ENCODE data around the gene MATR3. TPM values are rescaled to one million over a fixed set of nuclear protein-coding genes. Genes with fewer than 3 reads are reported as not detected.

Gene MATR3
- polyA plus RNA-seq, 1 donor (not counting 4 experiments of a cell fraction or from before 2014, with no cell fraction given), result 122 TPM

- TF ChIP-seq CTCF (optimal IDR thresholded peaks at IDR 0.05 in 1 of 3, IDR thresholded peaks at IDR 0.05 in 1 of 3, conservative IDR thresholded peaks at IDR 0.05 in 1 of 3; ENCODE audit: extremely low read depth in 1 of 3, insufficient read depth in 2 of 3, low read length in 3 of 3) (no peak), EZH2 (IDR thresholded peaks at IDR 0.05; ENCODE audit: low read length) (no peak)
- Histone ChIP-seq H3K4me2 (ENCODE audit: control insufficient read depth, extremely low read depth, insufficient read depth, low read depth, low read length) (no peak overlapping the region), H3K27ac (ENCODE audit: control insufficient read depth, insufficient read depth, low read length) (no peak overlapping the region), H4K20me1 (ENCODE audit: control insufficient read depth, extremely low read depth, insufficient read depth, low read length) (no peaks in the 10 kb centered on the region), H2AFZ (ENCODE audit: control insufficient read depth, low read length) (no peak overlapping the region), H3K27me3 (ENCODE audit: control insufficient read depth, extremely low read depth, insufficient read depth, low read length) (no peaks in the 10 kb centered on the region), H3K9me3 (ENCODE audit: control insufficient read depth, low read depth, low read length) (no peaks in the 10 kb centered on the region), H3K4me3 (ENCODE audit: control insufficient read depth in 2 of 3, extremely low read depth in 1 of 3, insufficient read depth in 2 of 3, low read depth in 1 of 3, low read length in 3 of 3) (no peak overlapping the region), H3K9me1 (ENCODE audit: control insufficient read depth, extremely low read depth, insufficient read depth, low read length) (no peaks in the 10 kb centered on the region), H3K4me1 (ENCODE audit: control insufficient read depth, extremely low read depth, insufficient read depth, low read length) (peaks cover 15% of the 10 kb centered on the region), H3K79me2 (ENCODE audit: control insufficient read depth, insufficient read depth, low read length) (no peaks in the 10 kb centered on the region), H3K36me3 (ENCODE audit: control insufficient read depth in 2 of 2, extremely low read depth in 1 of 2, insufficient read depth in 2 of 2, low read length in 2 of 2) (no peaks in the 10 kb centered on the region), H3K9ac (ENCODE audit: control insufficient read depth, extremely low read depth, insufficient read depth, low read length) (no peak overlapping the region)
- dilution Hi-C loops (cut with MboI; ENCODE audit: extremely low pct_ligation_motif_present, low sequenced_read_pairs), result no loop called here
- FAIRE-seq (no peak), DNase-seq (ENCODE audit: low read depth, low spot score) (no peak)
These were observed 86.3 kb downstream of the MATR3 start for GRCh38 chr5:139379626-139380449.

Small RNAs within 50 kb of the gene (small RNA-seq; reads per million reads assigned to genes)
- 0 reads per million in 3 experiments for gene RNA5SP195 (ENCODE audit: insufficient read length in 3 of 3, low read depth in 3 of 3, low replicate concordance in 1 of 3)
- 74.1 to 352 (median 76.6) reads per million in 3 experiments for gene SNORA74A (ENCODE audit: insufficient read length in 3 of 3, low read depth in 3 of 3, low replicate concordance in 1 of 3)
- 39.4 to 1,618 (median 68.1) reads per million in 3 experiments for gene SNORA74D (ENCODE audit: insufficient read length in 3 of 3, low read depth in 3 of 3, low replicate concordance in 1 of 3)

Other genes with a start within 250 kb of the MATR3 start
- 39.9 to 48.2 TPM (median 45.4 TPM) in 3 replicates for gene SIL1, start 95.4 kb upstream of the MATR3 start, polyA plus RNA-seq
- 31.0 to 65.6 TPM (median 43.8 TPM) in 3 replicates for gene PAIP2, start 48.1 kb downstream of the MATR3 start, polyA plus RNA-seq
- 0.03 TPM in 1 of 3 replicates, not detected in the others for gene SLC23A1, start 89.6 kb downstream of the MATR3 start, polyA plus RNA-seq
- 0.13 to 0.27 TPM in 2 of 3 replicates, not detected in the other for gene MZB1, start 96.2 kb downstream of the MATR3 start, polyA plus RNA-seq
- gene PROB1, start 101.4 kb downstream of the MATR3 start, polyA plus RNA-seq, result 0.22 to 0.32 TPM (median 0.26 TPM) in 3 replicates
- gene SPATA24, start 110.3 kb downstream of the MATR3 start, polyA plus RNA-seq, result 2.7 to 4.9 TPM (median 4.0 TPM) in 3 replicates
- 3.0 to 6.6 TPM (median 3.6 TPM) in 3 replicates for gene DNAJC18, start 145.8 kb downstream of the MATR3 start, polyA plus RNA-seq
- gene ECSCR, start 169.0 kb downstream of the MATR3 start, polyA plus RNA-seq, result not detected in 3 replicates
- gene SMIM33, start 177.3 kb downstream of the MATR3 start, polyA plus RNA-seq, result not detected in 3 replicates
- 25.2 to 38.1 TPM (median 26.0 TPM) in 3 replicates for gene STING1, start 189.0 kb downstream of the MATR3 start, polyA plus RNA-seq